Endothelial cell of umbilical vein (primary cell): ENCODE results near the gene CRACR2A. TPM values are rescaled to one million over a fixed set of nuclear protein-coding genes. Genes with fewer than 3 reads are reported as not detected.

Experiments used
- BruUV-seq: library from RNA; stranded (reverse); fragments of 400-500 nt; replicated peaks from 2 replicates; lab custom pipeline; 2021; lab: Mats Ljungman, UMichigan
- CTCF ChIA-PET: fragments of 300-600, 350-600 bp; sonication (Branson Sonifier 250); formaldehyde crosslinking; loops from one replicate; lab custom pipeline; 2021; ENCODE audit warnings: antibody characterized with exemption, inconsistent platforms; lab: Charles Lee
- POLR2A ChIA-PET: fragments of 300-600, 350-600 bp; sonication (Branson Sonifier 250); formaldehyde crosslinking; loops from one replicate; lab custom pipeline; 2021; ENCODE audit warnings: antibody characterized with exemption, inconsistent platforms; lab: Charles Lee
- DNase-seq: peaks from one replicate; pipeline ENCODE4 v3.0.0-alpha.2; 2011; ENCODE audit warnings: low read depth, low spot score
- FAIRE-seq: peaks from 2 replicates; lab custom pipeline; 2011; peaks lifted over from hg19 to GRCh38; lab: Jason Lieb, UNC
- H2AFZ ChIP-seq: 2 replicates; pipeline ENCODE4 v1.6.0; 2012; ENCODE audit warnings: low read depth, low read length, control low read depth, inconsistent platforms
- H3K27ac ChIP-seq: 2 replicates; pipeline ENCODE4 v1.5.1; 2011; ENCODE audit warnings: low read depth, mild to moderate bottlenecking, control low read depth, low read length, moderate library complexity; ENCODE audit not compliant: insufficient read depth
- H3K27me3 ChIP-seq, 2 experiments: 2 replicates each; pipeline versions ENCODE4 v1.6.0 to v1.6.1; 2011; ENCODE audit warnings: low read length in 2 of 2, mixed read lengths in 1 of 2; ENCODE audit not compliant: control insufficient read depth in 2 of 2, insufficient read depth in 2 of 2
- H3K36me3 ChIP-seq, 2 experiments: 2 replicates in 1 of 2; 3 replicates in 1 of 2; pipeline ENCODE4 v1.5.1; 2011; ENCODE audit warnings: low read length in 2 of 2, mild to moderate bottlenecking in 1 of 2, moderate library complexity in 1 of 2; ENCODE audit not compliant: control insufficient read depth in 2 of 2, insufficient read depth in 2 of 2; ENCODE audit errors: extremely low read depth in 1 of 2
- H3K4me1 ChIP-seq: 3 replicates; pipeline ENCODE4 v1.5.1; 2011; ENCODE audit warnings: mild to moderate bottlenecking, low read length; ENCODE audit not compliant: control insufficient read depth, insufficient read depth; ENCODE audit errors: extremely low read depth
- H3K4me2 ChIP-seq: 2 replicates; pipeline ENCODE4 v1.6.1; 2011; ENCODE audit warnings: low read length, control low read depth, mixed read lengths; ENCODE audit not compliant: insufficient read depth
- H3K4me3 ChIP-seq, 3 experiments: fragments of 200-600 bp in 1 of 3; sonication (generic), shearing (Covaris generic) in 1 of 3; replicated peaks in 1 of 3; 2 replicates each; pipeline ENCODE4 v1.5.1; 2011 to 2016; ENCODE audit warnings: control low read depth in 3 of 3, low read length in 3 of 3, mild to moderate bottlenecking in 2 of 3, inconsistent platforms in 1 of 3, low read depth in 1 of 3, moderate library complexity in 1 of 3; ENCODE audit not compliant: insufficient read depth in 1 of 3
- H3K79me2 ChIP-seq: 2 replicates; pipeline ENCODE4 v1.6.0; 2012; ENCODE audit warnings: low read length, inconsistent platforms; ENCODE audit not compliant: control insufficient read depth, insufficient read depth
- H3K9ac ChIP-seq: replicated peaks from 2 replicates; pipeline ENCODE3; 2011; ENCODE audit warnings: low read length, control low read depth; ENCODE audit not compliant: insufficient read depth; ENCODE audit errors: extremely low read depth
- H3K9me1 ChIP-seq: replicated peaks from 3 replicates; pipeline ENCODE4 v1.6.0; 2011; ENCODE audit warnings: mild to moderate bottlenecking, low read length; ENCODE audit not compliant: control insufficient read depth, insufficient read depth; ENCODE audit errors: extremely low read depth
- H3K9me3 ChIP-seq: replicated peaks from 2 replicates; pipeline ENCODE4 v1.5.1; 2012; ENCODE audit warnings: low read length, inconsistent platforms; ENCODE audit not compliant: control insufficient read depth, insufficient read depth
- H4K20me1 ChIP-seq: replicated peaks from 2 replicates; pipeline ENCODE3; 2011; ENCODE audit warnings: mild to moderate bottlenecking, low read length; ENCODE audit not compliant: control insufficient read depth, insufficient read depth; ENCODE audit errors: extremely low read depth
- CTCF ChIP-seq, 2 donors: IDR thresholded peaks; 1 replicate in 1 of 2; 2 replicates in 1 of 2; pipeline ENCODE4 v1.5.1; 2011; ENCODE audit warnings: low read length in 2 of 2, mild to moderate bottlenecking in 2 of 2, moderate library complexity in 2 of 2, control low read depth in 1 of 2, inconsistent platforms in 1 of 2, low read depth in 1 of 2; ENCODE audit not compliant: insufficient read depth in 1 of 2; ENCODE audit errors: extremely low read depth in 1 of 2
- EZH2 ChIP-seq: IDR thresholded peaks from 2 replicates; pipeline ENCODE4 v1.6.1; 2012; ENCODE audit warnings: borderline replicate concordance, low read depth, mild to moderate bottlenecking, moderate library complexity, low read length, inconsistent platforms; ENCODE audit not compliant: severe bottlenecking
- FOS ChIP-seq: IDR thresholded peaks from 2 replicates; pipeline ENCODE4 v1.6.1; 2011; ENCODE audit warnings: mild to moderate bottlenecking, low read length, moderate library complexity, borderline replicate concordance; ENCODE audit not compliant: insufficient read depth
- GATA2 ChIP-seq: IDR thresholded peaks from 2 replicates; pipeline ENCODE4 v1.7.0; 2011; ENCODE audit warnings: low read depth, mild to moderate bottlenecking, moderate library complexity, mixed read lengths, low read length; ENCODE audit not compliant: insufficient read length, insufficient read depth
- JUN ChIP-seq: IDR thresholded peaks from 2 replicates; pipeline ENCODE4 v1.6.1; 2011; ENCODE audit warnings: borderline replicate concordance, low read depth; ENCODE audit not compliant: insufficient read length, insufficient read depth
- MAX ChIP-seq: IDR thresholded peaks from 2 replicates; pipeline ENCODE4 v1.6.1; 2011; ENCODE audit not compliant: insufficient read depth, insufficient read length
- MYC ChIP-seq: IDR thresholded peaks from one replicate; pipeline ENCODE4 v1.6.1; 2011; ENCODE audit warnings: mild to moderate bottlenecking, low read depth, low read length
- POLR2A ChIP-seq: IDR thresholded peaks from 2 replicates; pipeline ENCODE4 v1.6.1; 2012; ENCODE audit warnings: low read depth, mild to moderate bottlenecking, control low read depth, low read length
- POLR2AphosphoS5 ChIP-seq: IDR thresholded peaks from 2 replicates; pipeline ENCODE4 v1.6.1; 2012; ENCODE audit warnings: low read depth, mild to moderate bottlenecking, control low read depth, low read length, moderate library complexity; ENCODE audit not compliant: insufficient read depth
- dilution Hi-C: fragments of 300-500 bp; cut with MboI; formaldehyde crosslinking; loops from one replicate; pipeline ENCODE4 v1.15.0; 2019; ENCODE audit warnings: low sequenced_read_pairs; ENCODE audit not compliant: extremely low pct_ligation_motif_present
- intact Hi-C: fragments of 100-400 bp; cut with micrococcal nuclease; formaldehyde crosslinking; loops from one replicate; pipeline ENCODE4 v1.10.0; 2022
- polyA plus RNA-seq, 4 experiments: library from polyadenylated mRNA; depleted of rRNA in 3 of 4; stranded (reverse) in 3 of 4; unstranded in 1 of 4; fragments of >200 nt; gene quantifications; 2 replicates each; pipeline versions ENCODE4 v1.2.1 to v1.2.3, GENCODE V29; 2011 to 2012; ENCODE audit warnings: missing spikeins in 1 of 4
- total RNA-seq: library from RNA; stranded (reverse); gene quantifications from 2 replicates; pipeline ENCODE4 v1.2.3, GENCODE V29; 2021

The CRACR2A gene
- total and polyA plus RNA-seq, 2 donors (not counting 3 experiments of a cell fraction or from before 2014, with no cell fraction given) = 4.4 to 15.9 TPM

GRCh38 chr12:3759878-3760277 lies 7.0 kb upstream of the CRACR2A start:
- Histone ChIP-seq H3K9me3 (no peaks in the 10 kb centered on the region), H4K20me1 (no peaks in the 10 kb centered on the region), H3K79me2 (no peaks in the 10 kb centered on the region), H3K4me2 (no peak overlapping the region), H3K27me3 (peaks cover 3 to 5% of the 10 kb centered on the region in 2 experiments), H3K4me3 (no peak overlapping the region), H3K9me1 (no peaks in the 10 kb centered on the region), H3K36me3 (no peaks in the 10 kb centered on the region), H2AFZ (no peak overlapping the region), H3K9ac (no peak overlapping the region), H3K4me1 (no peaks in the 10 kb centered on the region), H3K27ac (no peak overlapping the region)
- BruUV-seq = no TSS peak
- ChIA-PET CTCF (no interaction called here), POLR2A (no interaction called here)
- DNase-seq = no peak
- TF ChIP-seq EZH2 (no peak), CTCF (IDR thresholded peaks at IDR 0.05; ENCODE audit: extremely low read depth in 1 of 2, insufficient read depth in 1 of 2, low read depth in 1 of 2, low read length in 2 of 2) (no peak), GATA2 (no peak), FOS (no peak), MYC (no peak), JUN (no peak), POLR2A (no peak), POLR2AphosphoS5 (no peak), MAX (no peak)
- intact Hi-C loops = no loop called here
- no peak for FAIRE-seq
- dilution Hi-C loops = no loop called here
